ENCODE data around the gene RBM25.
"Not testable (repeated sequence)": the region's sequence is repeated elsewhere in the genome, so short reads cannot be mapped to it uniquely, and the experiment has no call there.

The RBM25 gene

GRCh38 chr14:73143003-73143402 lies 84.7 kb downstream of the RBM25 start:
- Histone ChIP-seq H3K9me3 (ENCODE audit: control insufficient read depth in 1 of 2, low read length in 2 of 2) (no peaks in the 10 kb centered on the region), H3K27ac (ENCODE audit: low read length) (peak overlapping the region; percentile 6), H3K4me1 (ENCODE audit: control insufficient read depth in 1 of 2, insufficient read depth in 2 of 2, low read length in 2 of 2) (peaks cover 0 to 6% of the 10 kb centered on the region in 2 donors), H3K36me3 (ENCODE audit: control insufficient read depth in 1 of 2, insufficient read depth in 2 of 2, low read length in 2 of 2) (peaks cover 2 to 10% of the 10 kb centered on the region in 2 donors), H3K4me3 (ENCODE audit: low read depth in 1 of 2, low read length in 2 of 2) (no peak overlapping the region), H3K27me3 (ENCODE audit: low read depth, low read length) (no peaks in the 10 kb centered on the region)

GRCh38 chr14:73143617-73144016 lies 85.3 kb downstream of the RBM25 start:
- Histone ChIP-seq H3K9me3 (ENCODE audit: control insufficient read depth in 1 of 2, low read length in 2 of 2) (no peaks in the 10 kb centered on the region), H3K4me1 (ENCODE audit: control insufficient read depth in 1 of 2, insufficient read depth in 2 of 2, low read length in 2 of 2) (peaks cover 0 to 6% of the 10 kb centered on the region in 2 donors), H3K27me3 (ENCODE audit: low read depth, low read length) (no peaks in the 10 kb centered on the region), H3K4me3 (ENCODE audit: low read depth in 1 of 2, low read length in 2 of 2) (no peak overlapping the region), H3K27ac (ENCODE audit: low read length) (no peak overlapping the region), H3K36me3 (ENCODE audit: control insufficient read depth in 1 of 2, insufficient read depth in 2 of 2, low read length in 2 of 2) (peaks cover 8 to 14% of the 10 kb centered on the region in 2 donors)

- H3K9me3 ChIP-seq (ENCODE audit: control insufficient read depth in 1 of 2, low read length in 2 of 2): no peaks in the 10 kb centered on the region
- peaks cover 20 to 27% of the 10 kb centered on the region in 2 donors for H3K36me3 ChIP-seq (ENCODE audit: control insufficient read depth in 1 of 2, insufficient read depth in 2 of 2, low read length in 2 of 2)
- no peak overlapping the region for H3K4me3 ChIP-seq (ENCODE audit: low read depth in 1 of 2, low read length in 2 of 2)
- peaks cover 0 to 6% of the 10 kb centered on the region in 2 donors for H3K4me1 ChIP-seq (ENCODE audit: control insufficient read depth in 1 of 2, insufficient read depth in 2 of 2, low read length in 2 of 2)
- no peak overlapping the region for H3K27ac ChIP-seq (ENCODE audit: low read length)
- no peaks in the 10 kb centered on the region for H3K27me3 ChIP-seq (ENCODE audit: low read depth, low read length)
Measured at GRCh38 chr14:73145371-73145770, 87.0 kb downstream of the RBM25 start.

- no peaks in the 10 kb centered on the region for H3K9me3 ChIP-seq (ENCODE audit: control insufficient read depth in 1 of 2, low read length in 2 of 2)
- H3K4me1 ChIP-seq (ENCODE audit: control insufficient read depth in 1 of 2, insufficient read depth in 2 of 2, low read length in 2 of 2): peaks cover 0 to 6% of the 10 kb centered on the region in 2 donors
- H3K4me3 ChIP-seq (ENCODE audit: low read depth in 1 of 2, low read length in 2 of 2): no peak overlapping the region
- H3K27ac ChIP-seq (ENCODE audit: low read length): no peak overlapping the region
- H3K36me3 ChIP-seq (ENCODE audit: control insufficient read depth in 1 of 2, insufficient read depth in 2 of 2, low read length in 2 of 2): peaks cover 20 to 27% of the 10 kb centered on the region in 2 donors
- no peaks in the 10 kb centered on the region for H3K27me3 ChIP-seq (ENCODE audit: low read depth, low read length)
Measured at GRCh38 chr14:73146111-73146510, 87.8 kb downstream of the RBM25 start.

- Histone ChIP-seq H3K36me3 (ENCODE audit: control insufficient read depth in 1 of 2, insufficient read depth in 2 of 2, low read length in 2 of 2) (peaks cover 20% of the 10 kb centered on the region in 2 donors), H3K27me3 (ENCODE audit: low read depth, low read length) (no peaks in the 10 kb centered on the region), H3K4me1 (ENCODE audit: control insufficient read depth in 1 of 2, insufficient read depth in 2 of 2, low read length in 2 of 2) (peaks cover 0 to 11% of the 10 kb centered on the region in 2 donors), H3K27ac (ENCODE audit: low read length) (no peak overlapping the region), H3K9me3 (ENCODE audit: control insufficient read depth in 1 of 2, low read length in 2 of 2) (no peaks in the 10 kb centered on the region), H3K4me3 (ENCODE audit: low read depth in 1 of 2, low read length in 2 of 2) (no peak overlapping the region)
Measured at GRCh38 chr14:73149753-73150152, 91.4 kb downstream of the RBM25 start.

- H3K36me3 ChIP-seq (ENCODE audit: control insufficient read depth in 1 of 2, insufficient read depth in 2 of 2, low read length in 2 of 2): peaks cover 14 to 22% of the 10 kb centered on the region in 2 donors
Measured at GRCh38 chr14:73153272-73153671, 94.9 kb downstream of the RBM25 start.

GRCh38 chr14:73162251-73162650 lies 103.9 kb downstream of the RBM25 start:
- Histone ChIP-seq H3K9me3 (ENCODE audit: control insufficient read depth in 1 of 2, low read length in 2 of 2) (no peaks in the 10 kb centered on the region), H3K27ac (ENCODE audit: low read length) (no peak overlapping the region), H3K36me3 (ENCODE audit: control insufficient read depth in 1 of 2, insufficient read depth in 2 of 2, low read length in 2 of 2) (peaks cover 27 to 47% of the 10 kb centered on the region in 2 donors), H3K4me1 (ENCODE audit: control insufficient read depth in 1 of 2, insufficient read depth in 2 of 2, low read length in 2 of 2) (no peaks in the 10 kb centered on the region), H3K4me3 (ENCODE audit: low read depth in 1 of 2, low read length in 2 of 2) (no peak overlapping the region), H3K27me3 (ENCODE audit: low read depth, low read length) (no peaks in the 10 kb centered on the region)

More at GRCh38 chr14:73153272-73153671, 94.9 kb downstream of the RBM25 start:
- peaks cover 0 to 11% of the 10 kb centered on the region in 2 donors for H3K4me1 ChIP-seq (ENCODE audit: control insufficient read depth in 1 of 2, insufficient read depth in 2 of 2, low read length in 2 of 2)
- no peaks in the 10 kb centered on the region for H3K27me3 ChIP-seq (ENCODE audit: low read depth, low read length)
- no peak overlapping the region for H3K4me3 ChIP-seq (ENCODE audit: low read depth in 1 of 2, low read length in 2 of 2)
- no peaks in the 10 kb centered on the region for H3K9me3 ChIP-seq (ENCODE audit: control insufficient read depth in 1 of 2, low read length in 2 of 2)
- H3K27ac ChIP-seq (ENCODE audit: low read length): no peak overlapping the region

GRCh38 chr14:73166399-73166798 lies 108.1 kb downstream of the RBM25 start:
- H3K36me3 ChIP-seq (ENCODE audit: control insufficient read depth in 1 of 2, insufficient read depth in 2 of 2, low read length in 2 of 2): peaks cover 31 to 47% of the 10 kb centered on the region in 2 donors

GRCh38 chr14:73167727-73168126 lies 109.4 kb downstream of the RBM25 start:
- Histone ChIP-seq H3K27me3 (ENCODE audit: low read depth, low read length) (no peaks in the 10 kb centered on the region), H3K27ac (ENCODE audit: low read length) (no peak overlapping the region), H3K4me1 (ENCODE audit: control insufficient read depth in 1 of 2, insufficient read depth in 2 of 2, low read length in 2 of 2) (no peaks in the 10 kb centered on the region), H3K9me3 (ENCODE audit: control insufficient read depth in 1 of 2, low read length in 2 of 2) (no peaks in the 10 kb centered on the region), H3K4me3 (ENCODE audit: low read depth in 1 of 2, low read length in 2 of 2) (no peak overlapping the region), H3K36me3 (ENCODE audit: control insufficient read depth in 1 of 2, insufficient read depth in 2 of 2, low read length in 2 of 2) (peaks cover 33 to 54% of the 10 kb centered on the region in 2 donors)

More at GRCh38 chr14:73166399-73166798, 108.1 kb downstream of the RBM25 start:
- no peak overlapping the region for H3K4me3 ChIP-seq (ENCODE audit: low read depth in 1 of 2, low read length in 2 of 2)
- no peak overlapping the region for H3K27ac ChIP-seq (ENCODE audit: low read length)
- H3K4me1 ChIP-seq (ENCODE audit: control insufficient read depth in 1 of 2, insufficient read depth in 2 of 2, low read length in 2 of 2): no peaks in the 10 kb centered on the region
- H3K9me3 ChIP-seq (ENCODE audit: control insufficient read depth in 1 of 2, low read length in 2 of 2): no peaks in the 10 kb centered on the region
- no peaks in the 10 kb centered on the region for H3K27me3 ChIP-seq (ENCODE audit: low read depth, low read length)

- peaks cover 38 to 53% of the 10 kb centered on the region in 2 donors for H3K36me3 ChIP-seq (ENCODE audit: control insufficient read depth in 1 of 2, insufficient read depth in 2 of 2, low read length in 2 of 2)
- H3K4me1 ChIP-seq (ENCODE audit: control insufficient read depth in 1 of 2, insufficient read depth in 2 of 2, low read length in 2 of 2): no peaks in the 10 kb centered on the region
- H3K27ac ChIP-seq (ENCODE audit: low read length): no peak overlapping the region
- H3K9me3 ChIP-seq (ENCODE audit: control insufficient read depth in 1 of 2, low read length in 2 of 2): no peaks in the 10 kb centered on the region
- H3K27me3 ChIP-seq (ENCODE audit: low read depth, low read length): no peaks in the 10 kb centered on the region
- no peak overlapping the region for H3K4me3 ChIP-seq (ENCODE audit: low read depth in 1 of 2, low read length in 2 of 2)
Measured at GRCh38 chr14:73168274-73168673, 109.9 kb downstream of the RBM25 start.

- Histone ChIP-seq H3K4me1 (ENCODE audit: control insufficient read depth in 1 of 2, insufficient read depth in 2 of 2, low read length in 2 of 2) (no peaks in the 10 kb centered on the region), H3K4me3 (ENCODE audit: low read depth in 1 of 2, low read length in 2 of 2) (no peak overlapping the region), H3K36me3 (ENCODE audit: control insufficient read depth in 1 of 2, insufficient read depth in 2 of 2, low read length in 2 of 2) (peaks cover 42 to 54% of the 10 kb centered on the region in 2 donors), H3K9me3 (ENCODE audit: control insufficient read depth in 1 of 2, low read length in 2 of 2) (no peaks in the 10 kb centered on the region), H3K27me3 (ENCODE audit: low read depth, low read length) (no peaks in the 10 kb centered on the region), H3K27ac (ENCODE audit: low read length) (no peak overlapping the region)
Measured at GRCh38 chr14:73168691-73169090, 110.4 kb downstream of the RBM25 start.

- H3K27me3 ChIP-seq (ENCODE audit: low read depth, low read length); H3K27ac ChIP-seq (ENCODE audit: low read length); H3K4me3 ChIP-seq (ENCODE audit: low read depth in 1 of 2, low read length in 2 of 2); H3K4me1 ChIP-seq (ENCODE audit: control insufficient read depth in 1 of 2, insufficient read depth in 2 of 2, low read length in 2 of 2); H3K9me3 ChIP-seq (ENCODE audit: control insufficient read depth in 1 of 2, low read length in 2 of 2): not testable (repeated sequence)
- H3K36me3 ChIP-seq (ENCODE audit: control insufficient read depth in 1 of 2, insufficient read depth in 2 of 2, low read length in 2 of 2): peaks cover 52 to 64% of the 10 kb centered on the region in 2 donors
Measured at GRCh38 chr14:73169855-73170254, 111.5 kb downstream of the RBM25 start.

Data from muscle layer of duodenum (tissue), 2 donors.